GM12878 (cell line): ENCODE measurements around the gene YBEY. TPM values are rescaled to one million over a fixed set of nuclear protein-coding genes. Genes with fewer than 3 reads are reported as not detected.

Experiments used
- ASH2L ChIP-seq: fragments of 300-600, 200-600 bp; sonication (generic); IDR thresholded peaks from 2 replicates; pipeline ENCODE4 v1.6.1; 2017; ENCODE audit warnings: low read depth, mild to moderate bottlenecking, borderline replicate concordance
- CHD1 ChIP-seq: IDR thresholded peaks from 2 replicates; pipeline ENCODE4 v1.6.1; 2012; ENCODE audit warnings: low read depth, low read length, improper control_type of control experiment
- CTCF ChIP-seq, 3 experiments: IDR thresholded peaks in 2 of 3; conservative IDR thresholded peaks in 1 of 3; 2 replicates each; pipeline ENCODE4 v1.5.1; 2011; ENCODE audit warnings: low read depth in 3 of 3, low read length in 3 of 3, mild to moderate bottlenecking in 3 of 3, control low read depth in 2 of 3, moderate library complexity in 2 of 3, inconsistent platforms in 1 of 3, mixed read lengths in 1 of 3; ENCODE audit not compliant: control insufficient read depth in 2 of 3, insufficient read depth in 1 of 3; ENCODE audit errors: extremely low read depth in 1 of 3
- E2F8 ChIP-seq: fragments of 450-650 bp; IDR thresholded peaks from 2 replicates; pipeline ENCODE4 v1.6.1; 2018; ENCODE audit warnings: mild to moderate bottlenecking, low read depth, moderate library complexity; ENCODE audit not compliant: partially characterized antibody
- EED ChIP-seq: sonication (generic); IDR thresholded peaks from 2 replicates; pipeline ENCODE4 v1.6.1; 2016; ENCODE audit warnings: antibody characterized with exemption, low read depth
- NFYA ChIP-seq: IDR thresholded peaks from 2 replicates; pipeline ENCODE4 v1.6.1; 2011; ENCODE audit warnings: low read depth, mild to moderate bottlenecking, low read length, improper control_type of control experiment, borderline replicate concordance
- PAX5 ChIP-seq: IDR thresholded peaks from 2 replicates; pipeline ENCODE4 v1.6.1; 2011; ENCODE audit warnings: low read depth, low read length, borderline replicate concordance
- PBX3 ChIP-seq: IDR thresholded peaks from 2 replicates; pipeline ENCODE4 v1.6.1; 2011; ENCODE audit warnings: mild to moderate bottlenecking, low read depth, low read length, moderate library complexity; ENCODE audit not compliant: insufficient replicate concordance
- RUNX3 ChIP-seq: IDR thresholded peaks from 2 replicates; pipeline ENCODE4 v1.6.1; 2012; ENCODE audit warnings: low read length, inconsistent platforms
- SMAD5 ChIP-seq: IDR thresholded peaks from 2 replicates; pipeline ENCODE4 v1.6.1; 2016; ENCODE audit warnings: antibody characterized with exemption, low read depth
- ZBED1 ChIP-seq: IDR thresholded peaks from 2 replicates; pipeline ENCODE4 v1.6.1; 2016; ENCODE audit warnings: borderline replicate concordance
- polyA plus RNA-seq, 11 experiments: library from polyadenylated mRNA; depleted of rRNA in 4 of 11; unstranded in 6 of 11; stranded (reverse) in 5 of 11; fragments of >200 nt; fragmentation: Nextera tagmentation in 4 of 11; fragmentation: Illumina TruSeq in 1 of 11; extraction: Ambion mirVana in 4 of 11; extraction: Trizol in 1 of 11; gene quantifications; 1 replicate in 1 of 11; 2 replicates in 10 of 11; pipeline versions ENCODE4 v1.2.1 to v1.2.3, GENCODE V29; 2011 to 2016; ENCODE audit warnings: inconsistent platforms in 2 of 11, missing spikeins in 2 of 11, low read depth in 1 of 11
- total RNA-seq, 4 experiments: library from RNA; depleted of rRNA in 3 of 4; stranded (reverse); fragments of >200 nt in 3 of 4; fragmentation: Illumina TruSeq in 1 of 4; extraction: Trizol in 1 of 4; gene quantifications; 2 replicates each; pipeline versions ENCODE4 v1.2.1 to v1.2.3, GENCODE V29; 2013 to 2021
- TF ChIP-seq, protein P1 (sequence below): IDR thresholded peaks from 2 replicates; pipeline ENCODE4 v1.6.1; 2012; ENCODE audit warnings: low read depth, low read length, improper control_type of control experiment
- TF ChIP-seq, protein P2 (sequence below): IDR thresholded peaks from 2 replicates; pipeline ENCODE4 v1.6.1; 2012; ENCODE audit warnings: improper control_type of control experiment, low read depth, low read length; ENCODE audit not compliant: insufficient replicate concordance
- TF ChIP-seq, protein P3 (sequence below): fragments of 450-650 bp; IDR thresholded peaks from 2 replicates; pipeline ENCODE4 v1.6.1; 2016; ENCODE audit warnings: mild to moderate bottlenecking

YBEY gene
- total and polyA plus RNA-seq, 10 of the 15 experiments (the other 5 are each of a cell fraction or from before 2014, with no cell fraction given) = 6.5 to 31.4 (median 18.5) TPM

DNA sequence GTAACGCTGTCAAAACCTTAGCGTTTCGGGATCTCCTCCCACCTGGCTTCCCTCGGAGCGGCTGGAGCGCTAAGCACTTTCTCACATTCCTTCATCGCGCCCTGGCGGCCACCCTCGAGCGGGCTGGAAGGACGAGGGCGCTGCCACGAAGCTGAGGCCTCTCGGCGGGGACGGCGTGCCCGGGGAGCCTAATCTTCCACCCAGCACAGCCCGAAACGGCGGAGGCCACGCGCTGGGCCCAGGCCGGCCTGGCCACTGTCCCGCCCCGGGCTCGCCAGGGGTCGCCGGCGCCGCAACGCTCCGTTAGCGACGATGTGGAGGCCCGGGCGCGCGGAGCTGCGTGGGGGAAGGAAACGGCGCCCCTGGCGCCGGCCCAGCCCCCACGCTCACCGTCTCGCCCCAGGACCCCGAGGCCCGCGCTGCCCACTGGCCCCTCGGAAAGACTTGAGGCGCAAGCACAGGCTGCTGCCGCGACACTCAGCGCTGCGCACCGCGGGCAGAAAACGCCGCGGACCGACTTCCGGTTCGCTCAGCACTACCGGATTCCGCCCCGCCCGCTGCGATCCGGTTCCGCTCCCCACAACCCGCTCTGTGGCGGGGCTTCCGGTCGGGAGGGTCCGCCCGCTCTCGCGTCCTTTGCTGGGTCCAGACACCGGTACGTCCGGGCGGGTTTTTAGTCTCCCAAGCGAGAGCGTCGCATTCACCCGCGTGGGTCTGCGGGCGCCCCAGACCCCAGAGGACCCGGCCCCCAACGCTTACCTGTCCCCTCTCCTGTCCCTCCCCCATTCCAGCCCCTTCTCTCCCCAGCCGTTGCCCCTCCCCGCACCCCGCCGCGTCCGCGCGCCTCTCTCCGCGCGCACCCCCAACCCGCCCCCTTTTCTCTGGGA is at the start of gene YBEY (continued):
- TF ChIP-seq, protein P1, sequence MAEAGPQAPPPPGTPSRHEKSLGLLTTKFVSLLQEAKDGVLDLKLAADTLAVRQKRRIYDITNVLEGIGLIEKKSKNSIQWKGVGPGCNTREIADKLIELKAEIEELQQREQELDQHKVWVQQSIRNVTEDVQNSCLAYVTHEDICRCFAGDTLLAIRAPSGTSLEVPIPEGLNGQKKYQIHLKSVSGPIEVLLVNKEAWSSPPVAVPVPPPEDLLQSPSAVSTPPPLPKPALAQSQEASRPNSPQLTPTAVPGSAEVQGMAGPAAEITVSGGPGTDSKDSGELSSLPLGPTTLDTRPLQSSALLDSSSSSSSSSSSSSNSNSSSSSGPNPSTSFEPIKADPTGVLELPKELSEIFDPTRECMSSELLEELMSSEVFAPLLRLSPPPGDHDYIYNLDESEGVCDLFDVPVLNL = no peak
- TF ChIP-seq RUNX3 = no peak
- 0 out of 2 replicates have a peak, but pooled peaks have one; percentile 46 for TF ChIP-seq PAX5
- no peak for TF ChIP-seq PBX3
- TF ChIP-seq CTCF (IDR thresholded peaks at IDR 0.05 in 2 of 3, conservative IDR thresholded peaks at IDR 0.05 in 1 of 3; ENCODE audit: control insufficient read depth in 2 of 3, extremely low read depth in 1 of 3, insufficient read depth in 1 of 3, low read depth in 3 of 3, low read length in 3 of 3) = peak; percentile 35 to 64 (median 35); a peak in 5 of 6 replicates
- TF ChIP-seq ZBED1 = no peak
- 0 out of 2 replicates have a peak, but pooled peaks have one; percentile 64 for TF ChIP-seq ASH2L
- TF ChIP-seq, protein P2, sequence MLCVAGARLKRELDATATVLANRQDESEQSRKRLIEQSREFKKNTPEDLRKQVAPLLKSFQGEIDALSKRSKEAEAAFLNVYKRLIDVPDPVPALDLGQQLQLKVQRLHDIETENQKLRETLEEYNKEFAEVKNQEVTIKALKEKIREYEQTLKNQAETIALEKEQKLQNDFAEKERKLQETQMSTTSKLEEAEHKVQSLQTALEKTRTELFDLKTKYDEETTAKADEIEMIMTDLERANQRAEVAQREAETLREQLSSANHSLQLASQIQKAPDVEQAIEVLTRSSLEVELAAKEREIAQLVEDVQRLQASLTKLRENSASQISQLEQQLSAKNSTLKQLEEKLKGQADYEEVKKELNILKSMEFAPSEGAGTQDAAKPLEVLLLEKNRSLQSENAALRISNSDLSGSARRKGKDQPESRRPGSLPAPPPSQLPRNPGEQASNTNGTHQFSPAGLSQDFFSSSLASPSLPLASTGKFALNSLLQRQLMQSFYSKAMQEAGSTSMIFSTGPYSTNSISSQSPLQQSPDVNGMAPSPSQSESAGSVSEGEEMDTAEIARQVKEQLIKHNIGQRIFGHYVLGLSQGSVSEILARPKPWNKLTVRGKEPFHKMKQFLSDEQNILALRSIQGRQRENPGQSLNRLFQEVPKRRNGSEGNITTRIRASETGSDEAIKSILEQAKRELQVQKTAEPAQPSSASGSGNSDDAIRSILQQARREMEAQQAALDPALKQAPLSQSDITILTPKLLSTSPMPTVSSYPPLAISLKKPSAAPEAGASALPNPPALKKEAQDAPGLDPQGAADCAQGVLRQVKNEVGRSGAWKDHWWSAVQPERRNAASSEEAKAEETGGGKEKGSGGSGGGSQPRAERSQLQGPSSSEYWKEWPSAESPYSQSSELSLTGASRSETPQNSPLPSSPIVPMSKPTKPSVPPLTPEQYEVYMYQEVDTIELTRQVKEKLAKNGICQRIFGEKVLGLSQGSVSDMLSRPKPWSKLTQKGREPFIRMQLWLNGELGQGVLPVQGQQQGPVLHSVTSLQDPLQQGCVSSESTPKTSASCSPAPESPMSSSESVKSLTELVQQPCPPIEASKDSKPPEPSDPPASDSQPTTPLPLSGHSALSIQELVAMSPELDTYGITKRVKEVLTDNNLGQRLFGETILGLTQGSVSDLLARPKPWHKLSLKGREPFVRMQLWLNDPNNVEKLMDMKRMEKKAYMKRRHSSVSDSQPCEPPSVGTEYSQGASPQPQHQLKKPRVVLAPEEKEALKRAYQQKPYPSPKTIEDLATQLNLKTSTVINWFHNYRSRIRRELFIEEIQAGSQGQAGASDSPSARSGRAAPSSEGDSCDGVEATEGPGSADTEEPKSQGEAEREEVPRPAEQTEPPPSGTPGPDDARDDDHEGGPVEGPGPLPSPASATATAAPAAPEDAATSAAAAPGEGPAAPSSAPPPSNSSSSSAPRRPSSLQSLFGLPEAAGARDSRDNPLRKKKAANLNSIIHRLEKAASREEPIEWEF = no peak
- TF ChIP-seq SMAD5 = peak; percentile 62; the same call in 1 of the 2 replicates
- peak; percentile 20 for TF ChIP-seq E2F8
- TF ChIP-seq NFYA = no peak
- TF ChIP-seq, protein P3, sequence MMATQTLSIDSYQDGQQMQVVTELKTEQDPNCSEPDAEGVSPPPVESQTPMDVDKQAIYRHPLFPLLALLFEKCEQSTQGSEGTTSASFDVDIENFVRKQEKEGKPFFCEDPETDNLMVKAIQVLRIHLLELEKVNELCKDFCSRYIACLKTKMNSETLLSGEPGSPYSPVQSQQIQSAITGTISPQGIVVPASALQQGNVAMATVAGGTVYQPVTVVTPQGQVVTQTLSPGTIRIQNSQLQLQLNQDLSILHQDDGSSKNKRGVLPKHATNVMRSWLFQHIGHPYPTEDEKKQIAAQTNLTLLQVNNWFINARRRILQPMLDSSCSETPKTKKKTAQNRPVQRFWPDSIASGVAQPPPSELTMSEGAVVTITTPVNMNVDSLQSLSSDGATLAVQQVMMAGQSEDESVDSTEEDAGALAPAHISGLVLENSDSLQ = peak; percentile 46
- no peak for TF ChIP-seq CHD1
- TF ChIP-seq EED = no peak
